Neural cell (in vitro differentiated cells): ENCODE data around the gene CCDC144A. TPM values are rescaled to one million over a fixed set of nuclear protein-coding genes. Genes with fewer than 3 reads are reported as not detected.
"Not testable (repeated sequence)": the region's sequence is repeated elsewhere in the genome, so short reads cannot be mapped to it uniquely, and the experiment has no call there.

ENCODE experiments used
- H2AFZ ChIP-seq: fragments of 200-600, 300-800 bp; sonication (generic), shearing (Covaris generic); 2 replicates; pipeline ENCODE4 v1.6.0; 2014; ENCODE audit warnings: low read depth, mild to moderate bottlenecking, antibody characterized with exemption, low read length, moderate library complexity
- H3F3A ChIP-seq: fragments of 200-600 bp; shearing (Covaris generic); 2 replicates; pipeline ENCODE4 v1.6.1; 2016; ENCODE audit warnings: mild to moderate bottlenecking, moderate library complexity, mixed read lengths, antibody characterized with exemption, low read length; ENCODE audit not compliant: insufficient read depth, poor library complexity, severe bottlenecking
- H3K27ac ChIP-seq: fragments of 200-600, 300-800 bp; sonication (generic), shearing (Covaris generic); 2 replicates; pipeline ENCODE4 v1.5.1; 2014; ENCODE audit warnings: mild to moderate bottlenecking, low read length, moderate library complexity
- H3K27me3 ChIP-seq: fragments of 300-800, 200-600 bp; sonication (generic), shearing (Covaris generic); 2 replicates; pipeline ENCODE4 v1.6.0; 2014; ENCODE audit warnings: mild to moderate bottlenecking, low read depth, low read length, moderate library complexity; ENCODE audit not compliant: insufficient read depth
- H3K36me3 ChIP-seq: fragments of 300-800, 200-600 bp; sonication (generic), shearing (Covaris generic); 2 replicates; pipeline ENCODE4 v1.5.1; 2014; ENCODE audit warnings: mild to moderate bottlenecking, antibody characterized with exemption, low read length, moderate library complexity; ENCODE audit not compliant: insufficient read depth
- H3K4me2 ChIP-seq: fragments of 300-800, 200-600 bp; sonication (generic), shearing (Covaris generic); 2 replicates; pipeline ENCODE4 v1.6.0; 2014; ENCODE audit warnings: mild to moderate bottlenecking, low read length
- H3K4me3 ChIP-seq: fragments of 300-800, 200-600 bp; sonication (generic), shearing (Covaris generic); 2 replicates; pipeline ENCODE4 v1.5.1; 2014; ENCODE audit warnings: mild to moderate bottlenecking, low read length, moderate library complexity
- H3K79me2 ChIP-seq: fragments of 200-600 bp; shearing (Covaris generic); replicated peaks from 2 replicates; pipeline ENCODE4 v1.6.0; 2014; ENCODE audit warnings: mild to moderate bottlenecking, low read length, moderate library complexity; ENCODE audit not compliant: insufficient read depth
- H3K9ac ChIP-seq: fragments of 300-800, 200-600 bp; sonication (generic), shearing (Covaris generic); 2 replicates; pipeline ENCODE4 v1.6.1; 2016; ENCODE audit warnings: mild to moderate bottlenecking, low read length, mixed read lengths
- H3K9me2 ChIP-seq: fragments of 200-600 bp; shearing (Covaris generic); 2 replicates; pipeline ENCODE4 v1.6.1; 2016; ENCODE audit warnings: mild to moderate bottlenecking, low read length, mixed read lengths; ENCODE audit not compliant: insufficient read depth
- H3K9me3 ChIP-seq: fragments of 200-600, 300-800 bp; sonication (generic), shearing (Covaris generic); 2 replicates; pipeline ENCODE4 v1.6.1; 2016; ENCODE audit warnings: mild to moderate bottlenecking, mixed run types, low read length, moderate library complexity, mixed read lengths
- H4K20me1 ChIP-seq: fragments of 200-600 bp; shearing (Covaris generic); 2 replicates; pipeline ENCODE4 v1.6.1; 2016; ENCODE audit warnings: mild to moderate bottlenecking, mixed run types; ENCODE audit not compliant: insufficient read depth
- CTCF ChIP-seq: fragments of 450-650 bp; IDR thresholded peaks from 2 replicates; pipeline ENCODE4 v1.5.1; 2014; ENCODE audit warnings: antibody characterized with exemption, mild to moderate bottlenecking, moderate library complexity; ENCODE audit not compliant: poor library complexity, severe bottlenecking
- EP300 ChIP-seq: fragments of 450-650 bp; conservative IDR thresholded peaks from 2 replicates; pipeline ENCODE4 v1.6.1; 2014; ENCODE audit warnings: antibody characterized with exemption, mild to moderate bottlenecking, moderate library complexity; ENCODE audit not compliant: poor library complexity, severe bottlenecking
- EZH2 ChIP-seq: fragments of 200-600, 300-800 bp; shearing (Covaris generic), sonication (generic); IDR thresholded peaks from 2 replicates; pipeline ENCODE4 v1.6.1; 2014; ENCODE audit warnings: antibody characterized with exemption, low read length, borderline replicate concordance, mild to moderate bottlenecking; ENCODE audit not compliant: insufficient read depth, poor library complexity, severe bottlenecking
- MXI1 ChIP-seq: fragments of 450-650 bp; conservative IDR thresholded peaks from 2 replicates; pipeline ENCODE4 v1.6.1; 2014; ENCODE audit warnings: antibody characterized with exemption, mild to moderate bottlenecking; ENCODE audit not compliant: poor library complexity, severe bottlenecking
- POLR2AphosphoS5 ChIP-seq: IDR thresholded peaks from 2 replicates; pipeline ENCODE4 v1.6.1; 2012
- RAD21 ChIP-seq: fragments of 450-650 bp; conservative IDR thresholded peaks from 2 replicates; pipeline ENCODE4 v1.6.1; 2014; ENCODE audit warnings: antibody characterized with exemption, mild to moderate bottlenecking, moderate library complexity
- REST ChIP-seq: IDR thresholded peaks from 2 replicates; pipeline ENCODE4 v1.6.1; 2012; ENCODE audit warnings: borderline replicate concordance
- SMC3 ChIP-seq: fragments of 450-650 bp; conservative IDR thresholded peaks from 2 replicates; pipeline ENCODE4 v1.6.1; 2014; ENCODE audit warnings: antibody characterized with exemption, mild to moderate bottlenecking, moderate library complexity; ENCODE audit not compliant: poor library complexity
- TAF1 ChIP-seq: IDR thresholded peaks from 2 replicates; pipeline ENCODE4 v1.6.1; 2012; ENCODE audit warnings: low read depth
- polyA plus RNA-seq: library from polyadenylated mRNA; depleted of rRNA; stranded (reverse); fragments of >200 nt; gene quantifications from 2 replicates; pipeline ENCODE4 v1.2.3, GENCODE V29; 2014

CCDC144A gene
- polyA plus RNA-seq, 1 donor from 2014 or later = 3.2 TPM

GRCh38 chr17:16661217-16661616 lies 28.8 kb upstream of the CCDC144A start:
- Histone ChIP-seq H3K36me3 (no peaks in the 10 kb centered on the region), H2AFZ (no peak overlapping the region), H3K9me2 (no peaks in the 10 kb centered on the region), H3K4me2 (no peak overlapping the region), H3K9me3 (no peaks in the 10 kb centered on the region), H3K9ac (no peak overlapping the region), H3K4me3 (no peak overlapping the region), H4K20me1 (no peaks in the 10 kb centered on the region), H3K79me2 (no peaks in the 10 kb centered on the region), H3K27me3 (no peaks in the 10 kb centered on the region), H3K27ac (no peak overlapping the region), H3F3A (no peaks in the 10 kb centered on the region)
- TF ChIP-seq EZH2 = no peak

GRCh38 chr17:16662936-16663335 lies 27.1 kb upstream of the CCDC144A start:
- H3K27me3 ChIP-seq = peaks cover under 1% of the 10 kb centered on the region
- no peaks in the 10 kb centered on the region for H3K36me3 ChIP-seq
- no peak overlapping the region for H3K4me3 ChIP-seq
- no peak overlapping the region for H3K4me2 ChIP-seq
- no peaks in the 10 kb centered on the region for H3K9me3 ChIP-seq
- H3F3A ChIP-seq = no peaks in the 10 kb centered on the region
- H3K9me2 ChIP-seq = no peaks in the 10 kb centered on the region
- H4K20me1 ChIP-seq = no peaks in the 10 kb centered on the region
- no peak overlapping the region for H2AFZ ChIP-seq
- H3K27ac ChIP-seq = no peak overlapping the region
- H3K79me2 ChIP-seq = no peaks in the 10 kb centered on the region
- H3K9ac ChIP-seq = no peak overlapping the region
- TF ChIP-seq EZH2 = no peak
- no peak for TF ChIP-seq TAF1
- no peak for TF ChIP-seq REST
- TF ChIP-seq MXI1 = no peak
- TF ChIP-seq CTCF = no peak
- no peak for TF ChIP-seq POLR2AphosphoS5
- TF ChIP-seq SMC3 = no peak
- TF ChIP-seq EP300 = no peak
- TF ChIP-seq RAD21 = no peak

GRCh38 chr17:16666553-16666906 lies 23.5 kb upstream of the CCDC144A start:
- H3F3A ChIP-seq, H2AFZ ChIP-seq, H3K4me2 ChIP-seq, H3K9me2 ChIP-seq, H3K36me3 ChIP-seq, H3K9me3 ChIP-seq, H3K27me3 ChIP-seq, H3K9ac ChIP-seq, H3K4me3 ChIP-seq, H3K79me2 ChIP-seq, H4K20me1 ChIP-seq, H3K27ac ChIP-seq: not testable (repeated sequence)

GRCh38 chr17:16666907-16667636 lies 23.0 kb upstream of the CCDC144A start:
- not testable (repeated sequence) for H2AFZ ChIP-seq, H3K27me3 ChIP-seq, H3K4me3 ChIP-seq, H3F3A ChIP-seq, H3K36me3 ChIP-seq, H3K27ac ChIP-seq, H3K9ac ChIP-seq, H3K4me2 ChIP-seq, H3K79me2 ChIP-seq, H3K9me2 ChIP-seq, H3K9me3 ChIP-seq, H4K20me1 ChIP-seq
